Measurements from ENCODE around the gene ONECUT1. TPM values are rescaled to one million over a fixed set of nuclear protein-coding genes. Genes with fewer than 3 reads are reported as not detected.
"Not testable (repeated sequence)": the region's sequence is repeated elsewhere in the genome, so short reads cannot be mapped to it uniquely, and the experiment has no call there.

ONECUT1 gene
- 0.23 TPM for polyA plus RNA-seq (ENCODE audit: insufficient read length)
- long read RNA-seq, donor 1, result 0 reads
- long read RNA-seq, donor 2, result 0 reads
- long read RNA-seq, donor 3, result 0 reads
- long read RNA-seq, donor 4, result 0 reads
- long read RNA-seq, donor 5, result 0 reads
- long read RNA-seq, donor 6, result 0 reads
- long read RNA-seq, donor 7, result 0 reads
- long read RNA-seq, donor 8, result 0 reads

GRCh38 chr15:52790169-52790708, at the start of gene ONECUT1:
ONECUT1 (minus strand) TSS chr15:52790336; CDS start chr15:52789884, 452 bp downstream.
- DNase-seq, result no peak

GRCh38 chr15:52834379-52834778, 44.2 kb upstream of the ONECUT1 start:
- no peak for DNase-seq

- DNase-seq, result not testable (repeated sequence)
Measured at GRCh38 chr15:52824169-52824942, 34.2 kb upstream of the ONECUT1 start.

GRCh38 chr15:52822475-52822874, 32.3 kb upstream of the ONECUT1 start:
- no peak for DNase-seq

GRCh38 chr15:52819253-52819652, 29.1 kb upstream of the ONECUT1 start:
- no peak for DNase-seq

- not testable (repeated sequence) for DNase-seq
Measured at GRCh38 chr15:52815899-52816298, 25.8 kb upstream of the ONECUT1 start.

GRCh38 chr15:52808996-52809395, 18.9 kb upstream of the ONECUT1 start:
- no peak for DNase-seq

GRCh38 chr15:52808441-52808840, 18.3 kb upstream of the ONECUT1 start:
- DNase-seq, result no peak

GRCh38 chr15:52806284-52806655, 16.1 kb upstream of the ONECUT1 start:
- DNase-seq, result no peak

- DNase-seq, result no peak
Measured at GRCh38 chr15:52805351-52806283, 15.5 kb upstream of the ONECUT1 start.

- DNase-seq, result no peak
Measured at GRCh38 chr15:52804526-52805081, 14.5 kb upstream of the ONECUT1 start.

- no peak for DNase-seq
Measured at GRCh38 chr15:52803467-52804306, 13.6 kb upstream of the ONECUT1 start.

- DNase-seq, result no peak
Measured at GRCh38 chr15:52803108-52803466, 13.0 kb upstream of the ONECUT1 start.

GRCh38 chr15:52802110-52802509, 12.0 kb upstream of the ONECUT1 start:
- no peak for DNase-seq

- DNase-seq, result no peak
Measured at GRCh38 chr15:52801748-52802085, 11.6 kb upstream of the ONECUT1 start.

GRCh38 chr15:52800828-52801747, 11.0 kb upstream of the ONECUT1 start:
- DNase-seq, result no peak

GRCh38 chr15:52799145-52799811, 9.1 kb upstream of the ONECUT1 start:
- DNase-seq, result no peak

- DNase-seq, result no peak
Measured at GRCh38 chr15:52798529-52799101, 8.5 kb upstream of the ONECUT1 start.

Measured in left kidney (tissue), 8 donors.